NCI-H526 treated with DMSO at 0.1 percent for 48 hours (cell line): Measurements from ENCODE around the gene CDH16.
"Not testable (repeated sequence)": the region's sequence is repeated elsewhere in the genome, so short reads cannot be mapped to it uniquely, and the experiment has no call there.

Source experiments
- DNase-seq: peaks from one replicate; lab custom pipeline; 2025; lab: John Stamatoyannopoulos, UW

Gene CDH16

GRCh38 chr16:66871363-66871762 lies 47.3 kb downstream of the CDH16 start:
- DNase-seq, result not testable (repeated sequence)

DNA sequence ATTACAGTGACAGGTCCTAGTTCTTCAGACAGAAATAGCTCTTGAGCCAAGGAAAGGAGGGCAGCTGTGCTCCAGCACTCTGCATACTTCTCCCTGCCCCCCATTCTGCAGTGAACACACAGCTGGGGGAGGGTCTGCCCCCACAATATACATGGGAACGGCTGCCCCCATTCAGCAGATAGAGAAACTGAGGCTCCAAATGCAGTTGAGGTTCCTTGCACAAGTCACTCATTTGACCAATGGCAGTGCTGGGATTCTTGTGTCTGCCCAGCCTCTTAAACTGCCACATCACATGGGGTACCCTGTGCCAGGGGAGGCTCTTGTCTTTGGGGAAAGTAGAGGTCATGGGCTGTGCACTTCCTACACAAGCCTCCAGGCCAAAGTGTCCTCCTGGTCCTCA lies 49.3 kb downstream of the CDH16 start:
- DNase-seq, result no peak

GRCh38 chr16:66863707-66864106 lies 55.0 kb downstream of the CDH16 start:
- no peak for DNase-seq

DNA sequence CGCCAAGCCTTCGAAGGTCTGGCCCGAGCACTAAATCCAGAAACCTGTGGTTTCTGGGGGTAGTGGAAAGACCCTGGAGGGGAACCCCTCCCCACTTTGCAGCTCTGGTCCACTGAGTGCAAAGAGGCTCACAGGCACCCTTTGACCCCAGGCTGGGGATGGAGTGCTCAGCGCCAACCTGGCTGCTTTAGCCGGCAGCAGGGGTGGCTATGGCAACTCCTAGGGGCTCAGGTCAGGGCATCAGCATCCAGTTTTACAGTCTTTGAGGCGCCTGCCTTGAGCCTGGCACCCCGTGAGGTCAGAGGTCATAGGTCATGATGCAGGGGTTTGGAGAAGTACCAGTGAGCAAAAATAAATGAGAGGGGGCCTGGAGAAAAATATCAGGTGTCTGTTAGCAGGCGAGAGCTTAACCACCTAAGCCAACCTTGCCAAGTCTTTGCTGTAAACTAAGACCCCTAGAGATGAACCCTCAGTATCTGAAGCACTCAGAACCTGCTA lies 56.6 kb downstream of the CDH16 start:
- no peak for DNase-seq

GRCh38 chr16:66859397-66860068 lies 59.2 kb downstream of the CDH16 start:
- DNase-seq, result no peak

GRCh38 chr16:66858740-66859396 lies 59.8 kb downstream of the CDH16 start:
- no peak for DNase-seq
